IMR-90 (cell line): ENCODE results near the gene TAS2R1. TPM values are rescaled to one million over a fixed set of nuclear protein-coding genes. Genes with fewer than 3 reads are reported as not detected.

Experiments
- ATAC-seq: fragments of 200-7000 bp; cut with Tn5 transposase; 2 replicates; pipeline ENCODE4 v1.9.1; 2020; ENCODE audit warnings: low read depth, mild to moderate bottlenecking, moderate library complexity
- BruUV-seq: library from RNA; stranded (reverse); fragments of 400-500 nt; replicated peaks from 2 replicates; lab custom pipeline; 2021; lab: Mats Ljungman, UMichigan
- CTCF ChIA-PET: fragments of 300-600 bp; formaldehyde crosslinking; extraction: SDS; loops from one replicate; lab custom pipeline; 2021; ENCODE audit warnings: antibody characterized with exemption; lab: Yijun Ruan, JAX
- POLR2A ChIA-PET: fragments of 300-600 bp; sonication (Branson Sonifier 250); formaldehyde crosslinking; loops from one replicate; lab custom pipeline; 2022; ENCODE audit warnings: antibody characterized with exemption; ENCODE audit not compliant: unreplicated experiment; lab: Charles Lee
- DNase-seq: peaks from one replicate; pipeline ENCODE4 v3.0.0; 2013
- H2AFZ ChIP-seq: replicated peaks from 2 replicates; pipeline ENCODE3; 2013; ENCODE audit warnings: low read length, mild to moderate bottlenecking; ENCODE audit not compliant: poor library complexity
- H2AK5ac ChIP-seq: 2 replicates; pipeline ENCODE4 v1.6.1; 2013; ENCODE audit warnings: low read depth, low read length, inconsistent platforms
- H2AK9ac ChIP-seq: replicated peaks from 2 replicates; pipeline ENCODE3; 2013; ENCODE audit warnings: mild to moderate bottlenecking, low read depth, low read length, moderate library complexity; ENCODE audit not compliant: poor library complexity
- H2BK120ac ChIP-seq: 2 replicates; pipeline ENCODE4 v1.6.1; 2013; ENCODE audit warnings: low read depth, low read length, inconsistent platforms
- H2BK15ac ChIP-seq: 3 replicates; pipeline ENCODE4 v1.6.1; 2013; ENCODE audit warnings: low read depth, low read length, inconsistent platforms
- H2BK20ac ChIP-seq: 2 replicates; pipeline ENCODE4 v1.6.1; 2013; ENCODE audit warnings: low read depth, mild to moderate bottlenecking, inconsistent platforms, low read length, moderate library complexity
- H2BK5ac ChIP-seq: 2 replicates; pipeline ENCODE4 v1.6.1; 2013; ENCODE audit warnings: mild to moderate bottlenecking, low read depth, low read length, inconsistent platforms; ENCODE audit not compliant: poor library complexity, severe bottlenecking
- H3K14ac ChIP-seq: replicated peaks from 2 replicates; pipeline ENCODE4 v1.6.1; 2013; ENCODE audit warnings: low read depth, low read length, inconsistent platforms
- H3K18ac ChIP-seq: 2 replicates; pipeline ENCODE4 v1.6.1; 2013; ENCODE audit warnings: low read depth, low read length, control low read depth
- H3K23ac ChIP-seq: 2 replicates; pipeline ENCODE4 v1.6.1; 2013; ENCODE audit warnings: low read depth, low read length, inconsistent platforms
- H3K27ac ChIP-seq: 2 replicates; pipeline ENCODE4 v1.5.1; 2013; ENCODE audit warnings: mild to moderate bottlenecking, control low read depth, low read length; ENCODE audit not compliant: insufficient read depth
- H3K27me3 ChIP-seq: 2 replicates; pipeline ENCODE4 v1.6.1; 2013; ENCODE audit warnings: low read length; ENCODE audit not compliant: control insufficient read depth, insufficient read depth
- H3K36me3 ChIP-seq: 2 replicates; pipeline ENCODE4 v1.6.1; 2013; ENCODE audit warnings: low read length, mixed read lengths; ENCODE audit not compliant: control insufficient read depth, insufficient read depth
- H3K4ac ChIP-seq: 2 replicates; pipeline ENCODE4 v1.6.1; 2013; ENCODE audit warnings: low read depth, low read length, inconsistent platforms
- H3K4me1 ChIP-seq: 2 replicates; pipeline ENCODE4 v1.6.1; 2013; ENCODE audit warnings: low read length, mixed read lengths; ENCODE audit not compliant: control insufficient read depth, insufficient read depth
- H3K4me2 ChIP-seq: 2 replicates; pipeline ENCODE4 v1.6.1; 2013; ENCODE audit warnings: low read depth, mild to moderate bottlenecking, control low read depth, low read length, moderate library complexity
- H3K4me3 ChIP-seq: 2 replicates; pipeline ENCODE4 v1.5.1; 2013; ENCODE audit warnings: low read depth, mild to moderate bottlenecking, control low read depth, low read length, moderate library complexity; ENCODE audit not compliant: insufficient read depth
- H3K56ac ChIP-seq: 2 replicates; pipeline ENCODE4 v1.6.1; 2013; ENCODE audit warnings: low read length, inconsistent platforms; ENCODE audit not compliant: insufficient read depth; ENCODE audit errors: extremely low read depth
- H3K79me1 ChIP-seq, 2 experiments: 2 replicates each; pipeline ENCODE4 v1.6.1; 2013; ENCODE audit warnings: low read length in 2 of 2, inconsistent platforms in 1 of 2, low read depth in 1 of 2
- H3K9ac ChIP-seq: 2 replicates; pipeline ENCODE4 v1.6.1; 2013; ENCODE audit warnings: low read depth, low read length, control low read depth
- H3K9me1 ChIP-seq: 2 replicates; pipeline ENCODE4 v1.6.1; 2013; ENCODE audit warnings: low read length, inconsistent platforms; ENCODE audit not compliant: insufficient read depth
- H3K9me3 ChIP-seq: 2 replicates; pipeline ENCODE4 v1.6.1; 2013; ENCODE audit warnings: low read length; ENCODE audit not compliant: control insufficient read depth, insufficient read depth
- H4K20me1 ChIP-seq: 2 replicates; pipeline ENCODE4 v1.6.1; 2013; ENCODE audit warnings: low read length, inconsistent platforms; ENCODE audit not compliant: insufficient read depth
- H4K5ac ChIP-seq: 2 replicates; pipeline ENCODE4 v1.6.1; 2013; ENCODE audit warnings: mild to moderate bottlenecking, low read depth, low read length, control low read depth
- H4K8ac ChIP-seq, 2 experiments: 2 replicates each; pipeline ENCODE4 v1.6.1; 2013; ENCODE audit warnings: low read depth in 2 of 2, low read length in 2 of 2, control low read depth in 1 of 2, inconsistent platforms in 1 of 2
- H4K91ac ChIP-seq: 2 replicates; pipeline ENCODE4 v1.6.1; 2013; ENCODE audit warnings: low read depth, low read length, inconsistent platforms; ENCODE audit not compliant: insufficient read depth
- BHLHE40 ChIP-seq: fragments of 150-350 bp; IDR thresholded peaks from 2 replicates; pipeline ENCODE4 v1.6.1; 2016; ENCODE audit warnings: mild to moderate bottlenecking, low read depth, low read length
- CEBPB ChIP-seq: IDR thresholded peaks from 2 replicates; pipeline ENCODE4 v1.6.1; 2012; ENCODE audit warnings: low read depth, low read length, improper control_type of control experiment
- CHD1 ChIP-seq: IDR thresholded peaks from 2 replicates; pipeline ENCODE4 v1.6.1; 2012; ENCODE audit warnings: low read depth, low read length, improper control_type of control experiment
- CTCF ChIP-seq: conservative IDR thresholded peaks from 2 replicates; pipeline ENCODE4 v1.5.1; 2012; ENCODE audit warnings: mild to moderate bottlenecking, low read depth, low read length, improper control_type of control experiment
- ELK1 ChIP-seq: fragments of 150-350 bp; IDR thresholded peaks from 2 replicates; pipeline ENCODE4 v1.6.1; 2016; ENCODE audit warnings: low read depth, mild to moderate bottlenecking, low read length, moderate library complexity, borderline replicate concordance
- FOS ChIP-seq: fragments of 150-350 bp; IDR thresholded peaks from 2 replicates; pipeline ENCODE4 v1.6.1; 2016; ENCODE audit warnings: low read depth, low read length
- MAFK ChIP-seq: IDR thresholded peaks from 2 replicates; pipeline ENCODE4 v1.6.1; 2012; ENCODE audit warnings: low read depth, low read length, improper control_type of control experiment
- MAZ ChIP-seq: IDR thresholded peaks from 2 replicates; pipeline ENCODE4 v1.6.1; 2012; ENCODE audit warnings: low read depth, mild to moderate bottlenecking, low read length, improper control_type of control experiment, moderate library complexity, borderline replicate concordance
- MXI1 ChIP-seq: IDR thresholded peaks from 2 replicates; pipeline ENCODE4 v1.6.1; 2012; ENCODE audit warnings: low read depth, mild to moderate bottlenecking, low read length, moderate library complexity, borderline replicate concordance
- NFE2L2 ChIP-seq: fragments of 150-350 bp; IDR thresholded peaks from 2 replicates; pipeline ENCODE4 v1.6.1; 2016; ENCODE audit warnings: low read depth, mild to moderate bottlenecking, low read length
- POLR2A ChIP-seq: IDR thresholded peaks from 2 replicates; pipeline ENCODE4 v1.6.1; 2012; ENCODE audit warnings: mild to moderate bottlenecking, low read depth, low read length
- RAD21 ChIP-seq: IDR thresholded peaks from 2 replicates; pipeline ENCODE4 v1.6.1; 2012; ENCODE audit warnings: low read length, improper control_type of control experiment
- RCOR1 ChIP-seq: IDR thresholded peaks from 2 replicates; pipeline ENCODE4 v1.6.1; 2012; ENCODE audit warnings: mild to moderate bottlenecking, low read length, improper control_type of control experiment; ENCODE audit not compliant: insufficient replicate concordance
- RFX5 ChIP-seq: IDR thresholded peaks from 2 replicates; pipeline ENCODE4 v1.8.0; 2012; ENCODE audit warnings: low read depth, mild to moderate bottlenecking, low read length, moderate library complexity
- SMC3 ChIP-seq: fragments of 150-350 bp; IDR thresholded peaks from 2 replicates; pipeline ENCODE4 v1.6.1; 2016; ENCODE audit warnings: low read depth, mild to moderate bottlenecking, antibody characterized with exemption, low read length, moderate library complexity
- USF2 ChIP-seq: fragments of 150-350 bp; IDR thresholded peaks from 2 replicates; pipeline ENCODE4 v1.6.1; 2017; ENCODE audit warnings: mild to moderate bottlenecking, antibody characterized with exemption, low read length, low read depth
- WGBS, 2 experiments: methylation state at CpG; one replicate each; pipeline versions ENCODE4 v1.1.5 to v1.1.7; 2013; ENCODE audit warnings: missing lambda C conversion rate in 2 of 2; ENCODE audit not compliant: insufficient read length in 1 of 2; ENCODE audit errors: extremely low coverage in 2 of 2; 5-methylcytosine and 5-hydroxymethylcytosine counted together
- dilution Hi-C: fragments of 300-500 bp; cut with HindIII; formaldehyde crosslinking; loops from one replicate; pipeline ENCODE4 v1.14.3; 2018; ENCODE audit warnings: low sequenced_read_pairs; ENCODE audit not compliant: unreplicated experiment
- in situ Hi-C: fragments of 300-500 bp; cut with MboI; formaldehyde crosslinking; loops from 3 replicates; pipeline ENCODE4 v1.14.3; 2019; ENCODE audit warnings: low sequenced_read_pairs, inconsistent platforms, mixed read lengths
- intact Hi-C: fragments of 100-400 bp; cut with micrococcal nuclease; formaldehyde crosslinking; loops from 2 replicates; pipeline ENCODE4 v1.10.0; 2022
- polyA plus RNA-seq, 3 experiments: library from polyadenylated mRNA; depleted of rRNA; stranded (reverse); fragments of >200 nt; gene quantifications; 2 replicates each; pipeline ENCODE4 v1.2.3, GENCODE V29; 2012; ENCODE audit warnings: low replicate concordance in 1 of 3
- total RNA-seq: library from RNA; depleted of rRNA; stranded (reverse); fragments of >200 nt; gene quantifications from 2 replicates; pipeline ENCODE4 v1.2.3, GENCODE V29; 2012

The TAS2R1 gene
- total and polyA plus RNA-seq, 2 of the 4 experiments (the other 2 are of a cell fraction), result not detected

- in situ Hi-C loops (no loop called here), dilution Hi-C loops (no loop called here), intact Hi-C loops (no loop called here)
- H3K4me3 ChIP-seq, result no peak overlapping the region
- peaks cover 2% of the 10 kb centered on the region; the same call in 1 of the 2 replicates for H3K4me1 ChIP-seq
- BruUV-seq, result no TSS peak
- peak overlapping the region; percentile 56; the same call in 1 of the 2 replicates for H2AK5ac ChIP-seq
- H2BK5ac ChIP-seq, result no peak overlapping the region
- no peak overlapping the region for H3K23ac ChIP-seq
- H3K4ac ChIP-seq, result peak overlapping the region; percentile 45; the same call in 1 of the 2 replicates
- peak overlapping the region; percentile 58; the same call in 1 of the 2 replicates for H2BK120ac ChIP-seq
- ChIA-PET POLR2A (no interaction called here), CTCF (interaction anchor here (1.0 kb wide), 1 partner anchor 18 kb away, joined by 3 read pairs; no protein-coding TSS in a partner anchor)
- no peak for TF ChIP-seq RAD21
- no peak for TF ChIP-seq MAFK
- no peak for TF ChIP-seq USF2
- no peak for TF ChIP-seq MXI1
- TF ChIP-seq MAZ, result no peak
- TF ChIP-seq SMC3, result no peak
- no peak for TF ChIP-seq CHD1
- no peak for TF ChIP-seq NFE2L2
- TF ChIP-seq FOS, result no peak
- TF ChIP-seq RFX5, result no peak
- no peak for TF ChIP-seq ELK1
- TF ChIP-seq BHLHE40, result no peak
- no peak for TF ChIP-seq POLR2A
- no peak for TF ChIP-seq CTCF
- TF ChIP-seq CEBPB, result no peak
- TF ChIP-seq RCOR1, result no peak
- peak overlapping the region; percentile 42 for H3K14ac ChIP-seq
- no peaks in the 10 kb centered on the region for H3K79me1 ChIP-seq
- H3K36me3 ChIP-seq, result no peaks in the 10 kb centered on the region
- 0 out of 4 replicates have a peak overlapping the region, but pooled peaks of 1 of the 2 experiments have one; percentile 67 for H4K8ac ChIP-seq
- no peaks in the 10 kb centered on the region for H3K9me3 ChIP-seq
- H4K5ac ChIP-seq, result no peak overlapping the region
- peak; percentile 6 for DNase-seq
- no peak overlapping the region for H2AFZ ChIP-seq
- peak overlapping the region; percentile 12; the same call in 1 of the 2 replicates for H3K18ac ChIP-seq
- H4K20me1 ChIP-seq, result no peaks in the 10 kb centered on the region; the same call in 1 of the 2 replicates
- peak overlapping the region; percentile 57; the same call in 1 of the 2 replicates for H2BK20ac ChIP-seq
- no peaks in the 10 kb centered on the region for H3K27me3 ChIP-seq
- H3K9me1 ChIP-seq, result peaks cover 2% of the 10 kb centered on the region; the same call in 1 of the 2 replicates
- no peak overlapping the region for H3K4me2 ChIP-seq
- H3K9ac ChIP-seq, result no peak overlapping the region
- no peak overlapping the region for H2AK9ac ChIP-seq
- H2BK15ac ChIP-seq, result peak overlapping the region; percentile 59; the same call in 1 of the 3 replicates
- no peak for ATAC-seq
- no peak overlapping the region for H4K91ac ChIP-seq
- H3K27ac ChIP-seq, result no peak overlapping the region
- no CpG with 5 or more reads among the region's 1 CpG for WGBS, 2 experiments
- no peak overlapping the region for H3K56ac ChIP-seq
Measured at GRCh38 chr5:9655641-9656040, 25.5 kb upstream of the TAS2R1 start.
